ENCODE data around the gene LMBR1L.

DNA sequence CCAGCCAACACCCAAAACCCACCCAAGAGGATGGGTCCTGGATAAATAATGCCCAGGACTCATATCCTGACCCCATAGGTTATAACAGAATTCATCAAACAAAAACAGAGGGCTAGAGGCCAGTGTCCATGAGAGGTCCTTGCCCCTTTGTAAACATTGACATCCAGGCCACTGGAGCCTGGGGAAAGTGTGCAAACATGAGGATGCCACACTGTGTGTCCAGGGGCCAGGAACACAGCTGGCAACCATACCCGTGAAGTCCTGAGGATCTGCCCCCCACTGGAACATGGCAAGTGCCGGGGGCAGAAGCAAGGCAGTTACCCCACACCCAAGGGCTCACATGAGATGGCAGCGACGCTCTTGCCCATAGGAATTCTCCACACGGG is 45.9 kb downstream of the LMBR1L start:
- TF ChIP-seq, protein P1, sequence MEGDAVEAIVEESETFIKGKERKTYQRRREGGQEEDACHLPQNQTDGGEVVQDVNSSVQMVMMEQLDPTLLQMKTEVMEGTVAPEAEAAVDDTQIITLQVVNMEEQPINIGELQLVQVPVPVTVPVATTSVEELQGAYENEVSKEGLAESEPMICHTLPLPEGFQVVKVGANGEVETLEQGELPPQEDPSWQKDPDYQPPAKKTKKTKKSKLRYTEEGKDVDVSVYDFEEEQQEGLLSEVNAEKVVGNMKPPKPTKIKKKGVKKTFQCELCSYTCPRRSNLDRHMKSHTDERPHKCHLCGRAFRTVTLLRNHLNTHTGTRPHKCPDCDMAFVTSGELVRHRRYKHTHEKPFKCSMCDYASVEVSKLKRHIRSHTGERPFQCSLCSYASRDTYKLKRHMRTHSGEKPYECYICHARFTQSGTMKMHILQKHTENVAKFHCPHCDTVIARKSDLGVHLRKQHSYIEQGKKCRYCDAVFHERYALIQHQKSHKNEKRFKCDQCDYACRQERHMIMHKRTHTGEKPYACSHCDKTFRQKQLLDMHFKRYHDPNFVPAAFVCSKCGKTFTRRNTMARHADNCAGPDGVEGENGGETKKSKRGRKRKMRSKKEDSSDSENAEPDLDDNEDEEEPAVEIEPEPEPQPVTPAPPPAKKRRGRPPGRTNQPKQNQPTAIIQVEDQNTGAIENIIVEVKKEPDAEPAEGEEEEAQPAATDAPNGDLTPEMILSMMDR (IDR thresholded peaks at IDR 0.05), result no peak
- no peak for TF ChIP-seq POLR2AphosphoS5 (IDR thresholded peaks at IDR 0.05)

Measured in upper lobe of left lung (tissue), 4 donors.